Parathyroid adenoma (tissue), 2 donors: Measurements from ENCODE around the gene ABCA8.

Source experiments
- H2AFZ ChIP-seq: fragments of 300-600 bp; sonication (generic); one replicate; pipeline ENCODE4 v1.7.0; 2017; ENCODE audit warnings: antibody characterized with exemption, mild to moderate bottlenecking
- H3K27ac ChIP-seq: fragments of 300-600 bp; sonication (generic); one replicate; pipeline ENCODE4 v1.7.0; 2017
- H3K27me3 ChIP-seq: fragments of 300-600 bp; sonication (generic); one replicate; pipeline ENCODE4 v1.7.0; 2017; ENCODE audit warnings: low read length; ENCODE audit not compliant: control insufficient read depth, insufficient read depth
- H3K36me3 ChIP-seq: fragments of 300-600 bp; sonication (generic); one replicate; pipeline ENCODE4 v1.7.0; 2017; ENCODE audit warnings: low read length; ENCODE audit not compliant: control insufficient read depth, insufficient read depth
- H3K4me1 ChIP-seq: fragments of 300-600 bp; sonication (generic); one replicate; pipeline ENCODE4 v1.7.0; 2017; ENCODE audit warnings: control low read depth
- H3K4me2 ChIP-seq: fragments of 300-600 bp; sonication (generic); one replicate; pipeline ENCODE4 v1.7.0; 2017; ENCODE audit warnings: low read length
- H3K4me3 ChIP-seq: fragments of 300-600 bp; sonication (generic); one replicate; pipeline ENCODE4 v1.7.0; 2017; ENCODE audit warnings: low read depth, low read length
- H3K79me2 ChIP-seq: fragments of 300-600 bp; sonication (generic); one replicate; pipeline ENCODE4 v1.7.0; 2017; ENCODE audit warnings: control low read depth
- H3K9ac ChIP-seq: fragments of 300-600 bp; sonication (generic); one replicate; pipeline ENCODE4 v1.7.0; 2017; ENCODE audit warnings: mild to moderate bottlenecking
- H3K9me3 ChIP-seq: fragments of 300-600 bp; sonication (generic); one replicate; pipeline ENCODE4 v1.7.0; 2017; ENCODE audit warnings: low read length; ENCODE audit not compliant: control insufficient read depth
- TF ChIP-seq, protein P1 (sequence below): fragments of 300-600 bp; sonication (generic); IDR thresholded peaks from one replicate; pipeline ENCODE4 v1.7.0; 2017; ENCODE audit warnings: antibody characterized with exemption, mild to moderate bottlenecking
- donor health status: primary hyperparathyroidism.

The ABCA8 gene

GRCh38 chr17:68834328-68834836 lies 120.8 kb downstream of the ABCA8 start:
- Histone ChIP-seq H3K36me3 (no peaks in the 10 kb centered on the region), H3K4me3 (no peak overlapping the region), H3K27me3 (no peaks in the 10 kb centered on the region), H3K9ac (no peak overlapping the region), H3K4me2 (no peak overlapping the region), H3K4me1 (no peaks in the 10 kb centered on the region), H2AFZ (no peak overlapping the region), H3K9me3 (no peaks in the 10 kb centered on the region), H3K27ac (peak overlapping the region; percentile 10), H3K79me2 (no peaks in the 10 kb centered on the region)
- TF ChIP-seq, protein P1, sequence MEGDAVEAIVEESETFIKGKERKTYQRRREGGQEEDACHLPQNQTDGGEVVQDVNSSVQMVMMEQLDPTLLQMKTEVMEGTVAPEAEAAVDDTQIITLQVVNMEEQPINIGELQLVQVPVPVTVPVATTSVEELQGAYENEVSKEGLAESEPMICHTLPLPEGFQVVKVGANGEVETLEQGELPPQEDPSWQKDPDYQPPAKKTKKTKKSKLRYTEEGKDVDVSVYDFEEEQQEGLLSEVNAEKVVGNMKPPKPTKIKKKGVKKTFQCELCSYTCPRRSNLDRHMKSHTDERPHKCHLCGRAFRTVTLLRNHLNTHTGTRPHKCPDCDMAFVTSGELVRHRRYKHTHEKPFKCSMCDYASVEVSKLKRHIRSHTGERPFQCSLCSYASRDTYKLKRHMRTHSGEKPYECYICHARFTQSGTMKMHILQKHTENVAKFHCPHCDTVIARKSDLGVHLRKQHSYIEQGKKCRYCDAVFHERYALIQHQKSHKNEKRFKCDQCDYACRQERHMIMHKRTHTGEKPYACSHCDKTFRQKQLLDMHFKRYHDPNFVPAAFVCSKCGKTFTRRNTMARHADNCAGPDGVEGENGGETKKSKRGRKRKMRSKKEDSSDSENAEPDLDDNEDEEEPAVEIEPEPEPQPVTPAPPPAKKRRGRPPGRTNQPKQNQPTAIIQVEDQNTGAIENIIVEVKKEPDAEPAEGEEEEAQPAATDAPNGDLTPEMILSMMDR: no peak

- H3K27me3 ChIP-seq: no peaks in the 10 kb centered on the region
- H3K27ac ChIP-seq: no peak overlapping the region
- H3K79me2 ChIP-seq: no peaks in the 10 kb centered on the region
- H3K4me3 ChIP-seq: no peak overlapping the region
- H3K9ac ChIP-seq: no peak overlapping the region
- H3K4me1 ChIP-seq: no peaks in the 10 kb centered on the region
- no peaks in the 10 kb centered on the region for H3K9me3 ChIP-seq
- TF ChIP-seq, protein P1: no peak
- H2AFZ ChIP-seq: no peak overlapping the region
- no peaks in the 10 kb centered on the region for H3K36me3 ChIP-seq
- H3K4me2 ChIP-seq: no peak overlapping the region
These were observed 122.9 kb downstream of the ABCA8 start for GRCh38 chr17:68832109-68832802.

DNA sequence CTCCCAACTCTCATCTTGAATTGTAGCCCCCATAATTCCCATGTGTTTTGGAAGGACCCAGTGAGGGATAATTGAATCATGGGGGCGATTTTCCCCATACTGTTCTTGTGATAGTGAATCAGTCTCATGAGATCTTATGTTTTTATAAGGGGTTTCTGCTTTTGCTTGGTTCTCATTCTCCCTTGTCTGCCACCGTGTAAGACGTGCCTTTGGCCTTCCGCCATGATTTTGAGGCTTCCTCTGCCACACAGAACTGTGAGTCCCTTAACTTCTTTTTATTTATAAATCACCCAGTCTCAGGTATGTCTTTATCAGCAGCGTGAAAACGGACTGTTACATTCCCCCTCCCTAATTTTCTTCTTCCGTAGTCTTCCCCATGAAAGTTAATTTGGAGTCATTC lies 124.0 kb downstream of the ABCA8 start:
- H3K4me1 ChIP-seq: no peaks in the 10 kb centered on the region
- H3K4me3 ChIP-seq: no peak overlapping the region
- no peak overlapping the region for H2AFZ ChIP-seq
- H3K9ac ChIP-seq: no peak overlapping the region
- no peaks in the 10 kb centered on the region for H3K36me3 ChIP-seq
- no peaks in the 10 kb centered on the region for H3K79me2 ChIP-seq
- no peaks in the 10 kb centered on the region for H3K27me3 ChIP-seq
- H3K4me2 ChIP-seq: no peak overlapping the region
- TF ChIP-seq, protein P1: no peak
- H3K27ac ChIP-seq: no peak overlapping the region
- no peaks in the 10 kb centered on the region for H3K9me3 ChIP-seq

GRCh38 chr17:68830313-68830712 lies 124.9 kb downstream of the ABCA8 start:
- no peak overlapping the region for H3K4me2 ChIP-seq
- H2AFZ ChIP-seq: no peak overlapping the region
- H3K9me3 ChIP-seq: no peaks in the 10 kb centered on the region
- H3K9ac ChIP-seq: no peak overlapping the region
- H3K4me1 ChIP-seq: no peaks in the 10 kb centered on the region
- no peaks in the 10 kb centered on the region for H3K27me3 ChIP-seq
- no peaks in the 10 kb centered on the region for H3K79me2 ChIP-seq
- H3K36me3 ChIP-seq: no peaks in the 10 kb centered on the region
- no peak overlapping the region for H3K27ac ChIP-seq
- TF ChIP-seq, protein P1: no peak
- H3K4me3 ChIP-seq: no peak overlapping the region

GRCh38 chr17:68829211-68829610 lies 126.0 kb downstream of the ABCA8 start:
- Histone ChIP-seq H2AFZ (no peak overlapping the region), H3K4me2 (no peak overlapping the region), H3K79me2 (no peaks in the 10 kb centered on the region), H3K27ac (no peak overlapping the region), H3K27me3 (no peaks in the 10 kb centered on the region), H3K4me3 (no peak overlapping the region), H3K36me3 (no peaks in the 10 kb centered on the region), H3K9me3 (no peaks in the 10 kb centered on the region), H3K9ac (no peak overlapping the region), H3K4me1 (no peaks in the 10 kb centered on the region)
- TF ChIP-seq, protein P1: no peak
